GM12892 (cell line): ENCODE measurements around the gene ATP8A2.

Source experiments
- POLR2A ChIP-seq: IDR thresholded peaks from 2 replicates; pipeline ENCODE4 v1.6.1; 2011; ENCODE audit warnings: low read depth, low read length, control low read depth
- POLR2AphosphoS5 ChIP-seq: IDR thresholded peaks from 2 replicates; pipeline ENCODE4 v1.6.1; 2011; ENCODE audit warnings: low read depth, low read length, control low read depth
- TAF1 ChIP-seq: IDR thresholded peaks from 2 replicates; pipeline ENCODE4 v1.6.1; 2011; ENCODE audit warnings: low read depth, mild to moderate bottlenecking, control low read depth, low read length, borderline replicate concordance

- TF ChIP-seq POLR2AphosphoS5, result no peak
- no peak for TF ChIP-seq POLR2A
- TF ChIP-seq TAF1, result no peak
Observed at GRCh38 chr13:25457566-25457965, 85.8 kb downstream of the ATP8A2 start.
